GM12878 (cell line): Measurements from ENCODE around the gene ANO8. TPM values are rescaled to one million over a fixed set of nuclear protein-coding genes. Genes with fewer than 3 reads are reported as not detected.

Experiments used
- ATAC-seq: fragments of 200-7000 bp; cut with Tn5 transposase; 3 replicates; pipeline ENCODE4 v1.9.1; 2020; ENCODE audit warnings: mild to moderate bottlenecking, moderate library complexity
- BruUV-seq: library from RNA; stranded (reverse); fragments of 400-500 nt; replicated peaks from 2 replicates; lab custom pipeline; 2021; lab: Mats Ljungman, UMichigan
- CTCF ChIA-PET: fragments of 300-600 bp; sonication (Branson Sonifier 250); formaldehyde crosslinking; extraction: SDS; loops from one replicate; lab custom pipeline; 2021; ENCODE audit warnings: inconsistent platforms; lab: Yijun Ruan, JAX
- POLR2A ChIA-PET: fragments of 350-600 bp; formaldehyde crosslinking; extraction: SDS; loops from one replicate; lab custom pipeline; 2021; ENCODE audit warnings: inconsistent platforms; lab: Charles Lee
- RAD21 ChIA-PET: fragments of 300-600 bp; sonication (Branson Sonifier 250); formaldehyde crosslinking; loops from one replicate; lab custom pipeline; 2023; ENCODE audit warnings: antibody characterized with exemption; ENCODE audit not compliant: unreplicated experiment; lab: Charles Lee
- SMC1A ChIA-PET: fragments of 300-600 bp; sonication (Branson Sonifier 250); formaldehyde crosslinking; loops from one replicate; lab custom pipeline; 2023; ENCODE audit not compliant: unreplicated experiment, uncharacterized antibody; lab: Charles Lee
- DNase-seq: peaks from one replicate; pipeline ENCODE4 v3.0.0-alpha.2; 2011; ENCODE audit warnings: low read depth, low spot score
- FAIRE-seq: peaks from 3 replicates; lab custom pipeline; 2011; peaks lifted over from hg19 to GRCh38; lab: Jason Lieb, UNC
- H2AFZ ChIP-seq: 2 replicates; pipeline ENCODE4 v1.6.0; 2011; ENCODE audit warnings: low read depth, low read length, control low read depth; ENCODE audit not compliant: control insufficient read depth
- H3K27ac ChIP-seq: 2 replicates; pipeline ENCODE4 v1.5.1; 2011; ENCODE audit warnings: control low read depth; ENCODE audit not compliant: control insufficient read depth, insufficient read depth
- H3K27me3 ChIP-seq, 2 experiments: replicated peaks in 1 of 2; 2 replicates each; pipeline versions ENCODE4 v1.6.0 to v1.6.1; 2011; ENCODE audit warnings: low read length in 1 of 2; ENCODE audit not compliant: control insufficient read depth in 2 of 2, insufficient read depth in 2 of 2
- H3K36me3 ChIP-seq, 2 experiments: 2 replicates each; pipeline ENCODE4 v1.5.1; 2011; ENCODE audit warnings: low read length in 1 of 2; ENCODE audit not compliant: control insufficient read depth in 2 of 2, insufficient read depth in 2 of 2
- H3K4me1 ChIP-seq: 2 replicates; pipeline ENCODE4 v1.6.1; 2011; ENCODE audit warnings: mild to moderate bottlenecking, low read length, moderate library complexity, mixed read lengths; ENCODE audit not compliant: control insufficient read depth, insufficient read depth
- H3K4me2 ChIP-seq: 2 replicates; pipeline ENCODE4 v1.6.0; 2011; ENCODE audit warnings: control low read depth; ENCODE audit not compliant: control insufficient read depth, insufficient read depth
- H3K4me3 ChIP-seq: fragments of 200-600 bp; sonication (generic); 2 replicates; pipeline ENCODE4 v1.5.1; 2016
- H3K79me2 ChIP-seq: 2 replicates; pipeline ENCODE4 v1.6.0; 2011; ENCODE audit warnings: low read length; ENCODE audit not compliant: control insufficient read depth, insufficient read depth
- H3K9ac ChIP-seq: 2 replicates; pipeline ENCODE4 v1.8.0; 2011; ENCODE audit warnings: low read length, control low read depth, mixed read lengths; ENCODE audit not compliant: control insufficient read depth, insufficient read depth
- H3K9me3 ChIP-seq: replicated peaks from 3 replicates; pipeline ENCODE4 v1.5.1; 2011; ENCODE audit warnings: mild to moderate bottlenecking, low read length; ENCODE audit not compliant: control insufficient read depth, insufficient read depth
- H4K20me1 ChIP-seq: 2 replicates; pipeline ENCODE4 v1.6.0; 2011; ENCODE audit not compliant: control insufficient read depth, insufficient read depth
- CREB1 ChIP-seq: IDR thresholded peaks from 2 replicates; pipeline ENCODE4 v1.6.1; 2012; ENCODE audit warnings: low read depth, mild to moderate bottlenecking, inconsistent platforms
- STAT1 ChIP-seq: fragments of 450-650 bp; conservative IDR thresholded peaks from 2 replicates; pipeline ENCODE4 v1.6.1; 2014; ENCODE audit warnings: antibody characterized with exemption, mild to moderate bottlenecking
- ZNF24 ChIP-seq: fragments of 450-650 bp; IDR thresholded peaks from 2 replicates; pipeline ENCODE4 v1.6.1; 2017; ENCODE audit warnings: antibody characterized with exemption, mild to moderate bottlenecking
- ZZZ3 ChIP-seq: IDR thresholded peaks from 2 replicates; pipeline ENCODE4 v1.6.1; 2011; ENCODE audit warnings: low read depth; ENCODE audit not compliant: control insufficient read depth, insufficient read length
- WGBS: methylation state at CpG from one replicate; pipeline ENCODE4 v1.1.6; 2016; ENCODE audit warnings: low lambda C conversion rate; ENCODE audit not compliant: insufficient replicate concordance, insufficient coverage; ENCODE audit errors: missing lambda C conversion rate; 5-methylcytosine and 5-hydroxymethylcytosine counted together
- in situ Hi-C: fragments of 300-500 bp; cut with MboI; formaldehyde crosslinking; loops from 9 replicates; pipeline ENCODE4 v1.14.3; 2018; ENCODE audit warnings: mixed read lengths
- intact Hi-C: fragments of 100-400 bp; cut with micrococcal nuclease; formaldehyde crosslinking; loops from one replicate; pipeline ENCODE4 v1.14.2; 2022; ENCODE audit not compliant: unreplicated experiment
- polyA plus RNA-seq, 11 experiments: library from polyadenylated mRNA; depleted of rRNA in 4 of 11; unstranded in 6 of 11; stranded (reverse) in 5 of 11; fragments of >200 nt; fragmentation: Nextera tagmentation in 4 of 11; fragmentation: Illumina TruSeq in 1 of 11; extraction: Ambion mirVana in 4 of 11; extraction: Trizol in 1 of 11; gene quantifications; 1 replicate in 1 of 11; 2 replicates in 10 of 11; pipeline versions ENCODE4 v1.2.1 to v1.2.3, GENCODE V29; 2011 to 2016; ENCODE audit warnings: inconsistent platforms in 2 of 11, missing spikeins in 2 of 11, low read depth in 1 of 11
- total RNA-seq, 4 experiments: library from RNA; depleted of rRNA in 3 of 4; stranded (reverse); fragments of >200 nt in 3 of 4; fragmentation: Illumina TruSeq in 1 of 4; extraction: Trizol in 1 of 4; gene quantifications; 2 replicates each; pipeline versions ENCODE4 v1.2.1 to v1.2.3, GENCODE V29; 2013 to 2021
- TF ChIP-seq, protein P1 (sequence below): IDR thresholded peaks from 2 replicates; pipeline ENCODE4 v1.6.1; 2012; ENCODE audit warnings: low read depth, low read length, improper control_type of control experiment
- TF ChIP-seq, protein P2 (sequence below): fragments of 450-650 bp; formaldehyde crosslinking; IDR thresholded peaks from 2 replicates; pipeline ENCODE4 v1.4.0; 2022; ENCODE audit warnings: mild to moderate bottlenecking, moderate library complexity
- TF ChIP-seq, protein P3 (sequence below): fragments of 450-650 bp; IDR thresholded peaks from 2 replicates; pipeline ENCODE4 v1.6.1; 2018; ENCODE audit warnings: borderline replicate concordance, mild to moderate bottlenecking; ENCODE audit not compliant: partially characterized antibody

The ANO8 gene
- total and polyA plus RNA-seq, 10 of the 15 experiments (the other 5 are each of a cell fraction or from before 2014, with no cell fraction given): 0.04 to 6.7 (median 1.1) TPM

DNA sequence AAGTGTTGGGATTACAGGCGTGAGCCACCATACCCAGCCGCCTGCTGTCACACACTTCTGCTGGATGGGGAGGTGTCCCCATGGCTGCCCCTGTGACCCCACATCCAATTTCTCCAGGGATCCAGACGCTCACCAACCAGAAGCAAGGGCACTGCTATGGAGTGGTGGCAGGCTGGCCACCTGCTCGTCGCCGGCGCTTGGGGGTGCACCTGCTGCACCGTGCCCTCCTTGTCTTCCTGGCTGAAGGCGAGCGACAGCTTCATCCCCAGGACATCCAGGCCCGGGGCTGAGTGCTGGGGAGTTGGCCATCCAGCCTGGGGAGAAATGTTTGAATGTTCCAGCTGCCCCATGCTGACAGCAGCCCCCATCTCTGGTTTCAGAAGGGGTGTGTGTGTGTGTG, 48.4 kb downstream of the ANO8 start:
- FAIRE-seq (no peak), ATAC-seq (no peak), DNase-seq (no peak)
- ChIA-PET RAD21 (no interaction called here), CTCF (interaction anchor here (1.0 to 1.4 kb wide), 2 partner anchors 19 to 103 kb away, joined by 3 read pairs; partner anchors contain the start of gene MRPL34), SMC1A (no interaction called here), POLR2A (no interaction called here)
- no peak overlapping the region for H3K9ac ChIP-seq
- intact Hi-C loops: no loop called here
- no peak overlapping the region for H2AFZ ChIP-seq
- WGBS: 99% methylated on average over 11 of the region's 11 CpGs
- H3K36me3 ChIP-seq: peaks cover 0 to 7% of the 10 kb centered on the region in 2 experiments; a peak in 2 of 4 replicates
- no TSS peak for BruUV-seq
- no peak overlapping the region for H3K27ac ChIP-seq
- in situ Hi-C loops: loop anchor here (5.0 kb wide), 1 partner anchor 214 kb away; no protein-coding TSS in a partner anchor
- H3K9me3 ChIP-seq: no peaks in the 10 kb centered on the region
- no peak overlapping the region for H3K4me2 ChIP-seq
- H3K4me1 ChIP-seq: peaks cover 7% of the 10 kb centered on the region
- H4K20me1 ChIP-seq: no peaks in the 10 kb centered on the region
- no peaks in the 10 kb centered on the region; the same call in 1 of the 2 replicates for H3K79me2 ChIP-seq
- no peaks in the 10 kb centered on the region for H3K27me3 ChIP-seq
- no peak overlapping the region for H3K4me3 ChIP-seq
- TF ChIP-seq, protein P1, sequence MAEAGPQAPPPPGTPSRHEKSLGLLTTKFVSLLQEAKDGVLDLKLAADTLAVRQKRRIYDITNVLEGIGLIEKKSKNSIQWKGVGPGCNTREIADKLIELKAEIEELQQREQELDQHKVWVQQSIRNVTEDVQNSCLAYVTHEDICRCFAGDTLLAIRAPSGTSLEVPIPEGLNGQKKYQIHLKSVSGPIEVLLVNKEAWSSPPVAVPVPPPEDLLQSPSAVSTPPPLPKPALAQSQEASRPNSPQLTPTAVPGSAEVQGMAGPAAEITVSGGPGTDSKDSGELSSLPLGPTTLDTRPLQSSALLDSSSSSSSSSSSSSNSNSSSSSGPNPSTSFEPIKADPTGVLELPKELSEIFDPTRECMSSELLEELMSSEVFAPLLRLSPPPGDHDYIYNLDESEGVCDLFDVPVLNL: no peak
- TF ChIP-seq STAT1 (no peak), ZNF24 (no peak), ZZZ3 (no peak), CREB1 (no peak)
- TF ChIP-seq, protein P2, sequence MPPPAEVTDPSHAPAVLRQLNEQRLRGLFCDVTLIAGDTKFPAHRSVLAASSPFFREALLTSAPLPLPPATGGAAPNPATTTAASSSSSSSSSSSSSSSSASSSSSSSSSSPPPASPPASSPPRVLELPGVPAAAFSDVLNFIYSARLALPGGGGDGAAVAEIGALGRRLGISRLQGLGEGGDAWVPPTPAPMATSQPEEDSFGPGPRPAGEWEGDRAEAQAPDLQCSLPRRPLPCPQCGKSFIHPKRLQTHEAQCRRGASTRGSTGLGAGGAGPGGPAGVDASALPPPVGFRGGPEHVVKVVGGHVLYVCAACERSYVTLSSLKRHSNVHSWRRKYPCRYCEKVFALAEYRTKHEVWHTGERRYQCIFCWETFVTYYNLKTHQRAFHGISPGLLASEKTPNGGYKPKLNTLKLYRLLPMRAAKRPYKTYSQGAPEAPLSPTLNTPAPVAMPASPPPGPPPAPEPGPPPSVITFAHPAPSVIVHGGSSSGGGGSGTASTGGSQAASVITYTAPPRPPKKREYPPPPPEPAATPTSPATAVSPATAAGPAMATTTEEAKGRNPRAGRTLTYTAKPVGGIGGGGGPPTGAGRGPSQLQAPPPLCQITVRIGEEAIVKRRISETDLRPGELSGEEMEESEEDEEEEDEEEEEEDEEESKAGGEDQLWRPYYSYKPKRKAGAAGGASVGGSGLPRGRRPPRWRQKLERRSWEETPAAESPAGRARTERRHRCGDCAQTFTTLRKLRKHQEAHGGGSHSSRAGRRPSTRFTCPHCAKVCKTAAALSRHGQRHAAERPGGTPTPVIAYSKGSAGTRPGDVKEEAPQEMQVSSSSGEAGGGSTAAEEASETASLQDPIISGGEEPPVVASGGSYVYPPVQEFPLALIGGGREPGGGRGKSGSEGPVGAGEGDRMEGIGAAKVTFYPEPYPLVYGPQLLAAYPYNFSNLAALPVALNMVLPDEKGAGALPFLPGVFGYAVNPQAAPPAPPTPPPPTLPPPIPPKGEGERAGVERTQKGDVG (CRISPR knock-in tag): no peak
- TF ChIP-seq, protein P3, sequence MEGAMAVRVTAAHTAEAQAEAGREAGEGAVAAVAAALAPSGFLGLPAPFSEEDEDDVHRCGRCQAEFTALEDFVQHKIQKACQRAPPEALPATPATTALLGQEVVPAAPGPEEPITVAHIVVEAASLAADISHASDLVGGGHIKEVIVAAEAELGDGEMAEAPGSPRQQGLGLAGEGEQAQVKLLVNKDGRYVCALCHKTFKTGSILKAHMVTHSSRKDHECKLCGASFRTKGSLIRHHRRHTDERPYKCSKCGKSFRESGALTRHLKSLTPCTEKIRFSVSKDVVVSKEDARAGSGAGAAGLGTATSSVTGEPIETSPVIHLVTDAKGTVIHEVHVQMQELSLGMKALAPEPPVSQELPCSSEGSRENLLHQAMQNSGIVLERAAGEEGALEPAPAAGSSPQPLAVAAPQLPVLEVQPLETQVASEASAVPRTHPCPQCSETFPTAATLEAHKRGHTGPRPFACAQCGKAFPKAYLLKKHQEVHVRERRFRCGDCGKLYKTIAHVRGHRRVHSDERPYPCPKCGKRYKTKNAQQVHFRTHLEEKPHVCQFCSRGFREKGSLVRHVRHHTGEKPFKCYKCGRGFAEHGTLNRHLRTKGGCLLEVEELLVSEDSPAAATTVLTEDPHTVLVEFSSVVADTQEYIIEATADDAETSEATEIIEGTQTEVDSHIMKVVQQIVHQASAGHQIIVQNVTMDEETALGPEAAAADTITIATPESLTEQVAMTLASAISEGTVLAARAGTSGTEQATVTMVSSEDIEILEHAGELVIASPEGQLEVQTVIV: no peak
